GM12865 (cell line): ENCODE results near the gene GATA1.
A peak's percentile ranks its signal among the peaks of the same experiment; 100 is the strongest.

Experiments used
- DNase-seq: peaks from one replicate; pipeline ENCODE4 v3.0.0; 2010; ENCODE audit warnings: low read depth
- H3K4me3 ChIP-seq: 2 replicates; pipeline ENCODE4 v1.5.1; 2011; ENCODE audit warnings: mild to moderate bottlenecking, low read depth, low read length, control low read depth
- CTCF ChIP-seq: IDR thresholded peaks from 2 replicates; pipeline ENCODE4 v1.5.1; 2011; ENCODE audit warnings: low read length, control low read depth, low read depth, inconsistent platforms; ENCODE audit not compliant: insufficient read depth; ENCODE audit errors: missing control alignments

GATA1 gene

DNA sequence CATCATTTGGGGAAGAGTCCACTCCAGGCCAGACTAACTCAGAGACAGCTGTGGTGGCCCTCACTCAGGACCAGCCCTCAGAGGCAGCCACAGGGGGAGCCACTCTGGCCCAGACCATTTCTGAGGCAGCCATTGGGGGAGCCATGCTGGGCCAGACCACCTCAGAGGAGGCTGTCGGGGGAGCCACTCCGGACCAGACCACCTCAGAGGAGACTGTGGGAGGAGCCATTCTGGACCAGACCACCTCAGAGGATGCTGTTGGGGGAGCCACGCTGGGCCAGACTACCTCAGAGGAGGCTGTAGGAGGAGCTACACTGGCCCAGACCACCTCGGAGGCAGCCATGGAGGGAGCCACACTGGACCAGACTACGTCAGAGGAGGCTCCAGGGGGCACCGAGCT lies 36.7 kb downstream of the GATA1 start:
- TF ChIP-seq CTCF, result no peak
- DNase-seq, result no peak
- H3K4me3 ChIP-seq, result no peak overlapping the region

GRCh38 chrX:48824066-48824465 lies 37.7 kb downstream of the GATA1 start:
- no peak overlapping the region for H3K4me3 ChIP-seq
- TF ChIP-seq CTCF, result no peak
- DNase-seq, result no peak

DNA sequence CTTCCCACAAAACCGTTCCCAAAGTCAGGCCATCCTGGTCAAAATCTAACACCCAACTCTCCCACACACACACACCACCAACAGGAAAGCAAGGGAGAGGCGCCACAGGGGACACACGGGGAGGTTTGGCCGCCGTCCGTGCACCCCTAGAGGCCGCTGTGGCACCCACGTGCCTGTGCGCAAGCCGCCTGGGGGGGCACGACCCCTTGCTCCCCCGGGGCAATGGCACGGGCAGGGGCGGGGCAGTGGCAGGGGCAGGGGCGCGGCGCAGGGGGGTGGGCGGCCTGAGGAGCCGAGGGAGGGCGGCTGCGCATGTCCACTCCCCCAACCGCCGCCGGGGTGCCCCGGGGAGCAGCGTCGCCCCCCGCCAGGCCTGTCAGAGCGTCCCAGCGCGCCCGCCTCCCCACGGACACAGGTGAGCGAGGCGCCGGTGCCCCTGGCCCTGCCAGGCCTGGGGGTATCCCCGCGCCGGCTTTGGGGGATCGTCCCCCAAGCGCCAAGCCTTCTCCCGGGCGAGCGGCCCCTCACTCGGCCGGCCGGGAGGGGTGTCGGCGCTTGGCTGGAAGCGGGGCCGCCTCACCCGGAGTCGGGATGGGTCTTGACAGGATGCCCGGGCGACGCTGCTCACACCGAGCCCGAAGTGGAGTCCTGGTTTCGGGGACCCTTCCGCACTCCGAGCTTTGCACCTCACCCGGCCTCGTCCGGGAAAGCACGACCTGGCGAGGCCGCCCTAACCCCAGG lies 39.9 kb downstream of the GATA1 start, which contains the start of gene ERAS:
ERAS (plus strand) TSS at position 379 of the 741 bp plus-strand sequence. CDS start 2,611 bp downstream, outside the sequence.
- H3K4me3 ChIP-seq, result no peak within 1 kb of the TSS
- TF ChIP-seq CTCF, result peak; percentile 26
- DNase-seq, result peak; percentile 15

DNA sequence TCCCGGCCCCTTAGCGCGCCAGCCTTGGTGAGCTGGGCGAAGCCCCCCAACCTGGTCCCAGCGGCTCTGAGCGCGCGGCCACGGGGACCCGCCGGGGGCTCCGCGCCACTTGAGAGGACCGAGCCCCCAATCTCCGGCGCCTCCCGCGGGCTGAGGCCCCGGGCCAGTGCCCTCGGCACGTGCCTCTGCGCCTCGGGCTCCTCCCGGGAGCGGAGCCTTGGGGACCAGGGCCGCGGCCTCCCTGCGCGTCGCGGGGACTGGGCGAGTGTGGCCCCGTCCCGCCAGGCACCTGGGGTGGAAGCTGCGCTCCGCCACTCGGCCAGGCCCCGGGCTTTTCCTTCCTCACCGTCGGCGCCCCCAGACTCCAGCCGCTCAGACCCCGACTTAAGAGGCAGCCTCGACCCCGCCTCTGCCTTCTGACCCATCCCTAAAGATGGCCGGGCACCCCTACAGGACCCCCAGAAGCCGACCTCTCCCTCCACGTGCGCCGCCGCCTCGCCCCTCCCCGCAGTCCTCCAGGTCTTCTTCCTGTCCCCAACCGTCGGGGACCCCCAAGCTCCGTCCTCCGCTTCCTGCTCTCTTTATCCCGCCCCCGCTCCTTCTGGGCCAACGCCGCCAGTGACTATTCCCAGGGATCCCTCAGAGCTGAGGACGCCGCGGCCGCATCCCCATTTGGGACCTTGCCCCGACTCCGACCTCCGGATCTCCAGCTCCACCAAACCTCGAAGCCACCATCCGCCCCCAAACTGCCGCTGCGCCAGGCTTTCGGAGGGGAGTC lies 40.7 kb downstream of the GATA1 start:
- DNase-seq, result no peak
- no peak for TF ChIP-seq CTCF
- no peak overlapping the region for H3K4me3 ChIP-seq

DNA sequence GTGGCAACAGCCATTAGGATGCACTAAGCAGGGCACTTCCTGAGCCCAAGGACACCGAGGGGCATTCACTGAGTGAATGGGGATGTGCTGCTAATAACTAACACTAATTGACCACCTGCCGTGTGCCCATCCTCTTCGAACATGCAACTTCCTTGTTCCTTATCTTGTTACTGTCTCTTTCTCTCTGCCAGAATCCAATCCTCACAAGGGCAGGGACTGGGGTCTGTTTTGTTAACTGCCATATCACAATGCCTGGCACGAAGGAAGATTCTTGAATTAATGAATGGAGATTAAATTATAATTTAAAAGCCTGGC lies 41.2 kb downstream of the GATA1 start:
- DNase-seq, result no peak
- no peak for TF ChIP-seq CTCF
- no peak overlapping the region for H3K4me3 ChIP-seq

DNA sequence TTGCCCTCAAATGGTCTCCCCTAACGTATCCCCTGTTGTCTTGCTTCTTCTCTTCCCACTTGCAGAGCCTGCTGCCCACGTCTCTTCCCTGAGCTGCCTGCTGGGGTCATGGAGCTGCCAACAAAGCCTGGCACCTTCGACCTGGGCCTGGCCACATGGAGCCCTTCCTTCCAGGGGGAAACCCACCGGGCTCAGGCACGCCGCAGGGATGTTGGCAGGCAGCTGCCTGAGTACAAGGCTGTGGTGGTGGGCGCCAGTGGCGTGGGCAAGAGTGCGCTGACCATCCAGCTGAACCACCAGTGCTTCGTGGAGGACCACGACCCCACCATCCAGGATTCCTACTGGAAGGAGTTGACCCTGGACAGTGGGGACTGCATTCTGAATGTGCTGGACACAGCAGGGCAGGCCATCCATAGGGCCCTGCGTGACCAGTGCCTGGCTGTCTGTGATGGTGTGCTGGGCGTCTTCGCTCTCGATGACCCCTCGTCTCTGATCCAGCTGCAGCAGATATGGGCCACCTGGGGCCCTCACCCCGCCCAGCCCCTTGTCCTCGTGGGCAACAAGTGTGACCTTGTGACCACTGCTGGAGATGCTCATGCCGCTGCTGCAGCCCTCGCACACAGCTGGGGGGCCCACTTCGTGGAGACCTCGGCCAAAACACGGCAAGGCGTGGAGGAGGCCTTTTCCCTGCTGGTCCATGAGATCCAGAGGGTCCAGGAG lies 42.8 kb downstream of the GATA1 start:
- no peak overlapping the region for H3K4me3 ChIP-seq
- no peak for DNase-seq
- TF ChIP-seq CTCF, result no peak
